ENCODE data around the gene ZFYVE21.
A peak's percentile ranks its signal among the peaks of the same experiment; 100 is the strongest.

ZFYVE21 gene

GRCh38 chr14:103676881-103677675, 38.5 kb upstream of the ZFYVE21 start:
- no peak for DNase-seq (ENCODE audit: low read depth)
- TF ChIP-seq CTCF (conservative IDR thresholded peaks at IDR 0.05; ENCODE audit: low read depth, low read length), result no peak
- no peak overlapping the region for H3K4me3 ChIP-seq (ENCODE audit: low read length)

GRCh38 chr14:103679351-103679750, 36.3 kb upstream of the ZFYVE21 start:
- peak; percentile 58 for TF ChIP-seq CTCF (conservative IDR thresholded peaks at IDR 0.05; ENCODE audit: low read depth, low read length)
- no peak overlapping the region for H3K4me3 ChIP-seq (ENCODE audit: low read length)
- no peak for DNase-seq (ENCODE audit: low read depth)

GRCh38 chr14:103680491-103681231, 34.9 kb upstream of the ZFYVE21 start:
- H3K4me3 ChIP-seq (ENCODE audit: low read length), result no peak overlapping the region
- DNase-seq (ENCODE audit: low read depth), result no peak
- no peak for TF ChIP-seq CTCF (conservative IDR thresholded peaks at IDR 0.05; ENCODE audit: low read depth, low read length)

- no peak for DNase-seq (ENCODE audit: low read depth)
- H3K4me3 ChIP-seq (ENCODE audit: low read length), result no peak overlapping the region
- TF ChIP-seq CTCF (conservative IDR thresholded peaks at IDR 0.05; ENCODE audit: low read depth, low read length), result no peak
Measured at GRCh38 chr14:103683139-103683538, 32.5 kb upstream of the ZFYVE21 start.

- TF ChIP-seq CTCF (conservative IDR thresholded peaks at IDR 0.05; ENCODE audit: low read depth, low read length), result no peak
- no peak for DNase-seq (ENCODE audit: low read depth)
- no peak overlapping the region for H3K4me3 ChIP-seq (ENCODE audit: low read length)
Measured at GRCh38 chr14:103684471-103684870, 31.1 kb upstream of the ZFYVE21 start.

GRCh38 chr14:103684871-103685270, 30.7 kb upstream of the ZFYVE21 start:
- TF ChIP-seq CTCF (conservative IDR thresholded peaks at IDR 0.05; ENCODE audit: low read depth, low read length), result no peak
- DNase-seq (ENCODE audit: low read depth), result no peak
- no peak overlapping the region for H3K4me3 ChIP-seq (ENCODE audit: low read length)
